HCT116 (cell line): Measurements from ENCODE around the gene ARID5A.

Experiments
- CBX3 ChIP-seq: IDR thresholded peaks from 2 replicates; pipeline ENCODE4 v1.6.1; 2012; ENCODE audit warnings: low read depth
- SRF ChIP-seq: IDR thresholded peaks from 2 replicates; pipeline ENCODE4 v1.6.1; 2012; ENCODE audit warnings: low read depth

- TF ChIP-seq SRF (no peak), CBX3 (no peak)
Observed at GRCh38 chr2:96546797-96547196, 10.2 kb downstream of the ARID5A start.
